Ramos (cell line): ENCODE measurements around the gene ACADM.
"Not testable (repeated sequence)": the region's sequence is repeated elsewhere in the genome, so short reads cannot be mapped to it uniquely, and the experiment has no call there.

Source experiments
- in situ Hi-C: fragments of 300-500 bp; cut with MboI; formaldehyde crosslinking; loops from one replicate; pipeline ENCODE4 v1.14.3; 2022; ENCODE audit warnings: low sequenced_read_pairs; ENCODE audit not compliant: unreplicated experiment

Gene ACADM

GRCh38 chr1:75724472-75725022 is at the start of gene ACADM:
ACADM (plus strand) TSS chr1:75724709; CDS start chr1:75724788, 79 bp downstream.
- in situ Hi-C loops: loop anchor here (5.0 kb wide), 1 partner anchor 63 kb away; the partner anchor contains the start of gene RABGGTB

- in situ Hi-C loops: no loop called here
Observed at GRCh38 chr1:75677443-75677842, 47.1 kb upstream of the ACADM start.

GRCh38 chr1:75677964-75678363 is 46.5 kb upstream of the ACADM start:
- in situ Hi-C loops: not testable (repeated sequence)

GRCh38 chr1:75690547-75690946 is 34.0 kb upstream of the ACADM start:
- in situ Hi-C loops: no loop called here

GRCh38 chr1:75693551-75693950 is 31.0 kb upstream of the ACADM start:
- in situ Hi-C loops: no loop called here

- in situ Hi-C loops: no loop called here
Observed at GRCh38 chr1:75696000-75696399, 28.5 kb upstream of the ACADM start.

- in situ Hi-C loops: no loop called here
Observed at GRCh38 chr1:75707191-75707590, 17.3 kb upstream of the ACADM start.

GRCh38 chr1:75708910-75709309 is 15.6 kb upstream of the ACADM start:
- in situ Hi-C loops: no loop called here

GRCh38 chr1:75710832-75711231 is 13.7 kb upstream of the ACADM start:
- in situ Hi-C loops: no loop called here

GRCh38 chr1:75711846-75712245 is 12.7 kb upstream of the ACADM start:
- in situ Hi-C loops: no loop called here

GRCh38 chr1:75712306-75712705 is 12.2 kb upstream of the ACADM start:
- in situ Hi-C loops: no loop called here

GRCh38 chr1:75719810-75720209 is 4.7 kb upstream of the ACADM start:
- in situ Hi-C loops: no loop called here

- in situ Hi-C loops: no loop called here
Observed at GRCh38 chr1:75720325-75720724, 4.2 kb upstream of the ACADM start.

- in situ Hi-C loops: no loop called here
Observed at GRCh38 chr1:75720820-75721219, 3.7 kb upstream of the ACADM start.

- in situ Hi-C loops: not testable (repeated sequence)
Observed at GRCh38 chr1:75722246-75722645, 2.3 kb upstream of the ACADM start.

- in situ Hi-C loops: no loop called here
Observed at GRCh38 chr1:75722966-75723365, 1.5 kb upstream of the ACADM start.

- in situ Hi-C loops: no loop called here
Observed at GRCh38 chr1:75723989-75724471, 479 bp upstream of the ACADM start.

- in situ Hi-C loops: loop anchor here (5.0 kb wide), 1 partner anchor 62 kb away; the partner anchor contains the start of gene RABGGTB
Observed at GRCh38 chr1:75725266-75725665, 757 bp downstream of the ACADM start.

GRCh38 chr1:75725861-75726361 is 1.4 kb downstream of the ACADM start:
- in situ Hi-C loops: loop anchor here (5.0 kb wide), 1 partner anchor 61 kb away; the partner anchor contains the start of gene RABGGTB

GRCh38 chr1:75727571-75727970 is 3.1 kb downstream of the ACADM start:
- in situ Hi-C loops: loop anchor here (5.0 kb wide), 1 partner anchor 60 kb away; the partner anchor contains the start of gene RABGGTB

- in situ Hi-C loops: no loop called here
Observed at GRCh38 chr1:75730432-75730831, 5.9 kb downstream of the ACADM start.

GRCh38 chr1:75731881-75732280 is 7.4 kb downstream of the ACADM start:
- in situ Hi-C loops: no loop called here
